HepG2 (cell line): ENCODE data around the gene BLVRA. TPM values are rescaled to one million over a fixed set of nuclear protein-coding genes. Genes with fewer than 3 reads are reported as not detected.
A peak's percentile ranks its signal among the peaks of the same experiment; 100 is the strongest.

Experiments used
- DRAP1 ChIP-seq: IDR thresholded peaks from 2 replicates; pipeline ENCODE4 v1.6.1; 2016; ENCODE audit warnings: missing genetic modification reagents, missing compliant biosample characterization
- HNF4G ChIP-seq, 2 experiments: sonication (generic) in 1 of 2; formaldehyde crosslinking in 1 of 2; IDR thresholded peaks; 2 replicates each; pipeline versions ENCODE4 v1.4.0 to v1.6.1; 2011 to 2020; ENCODE audit warnings: borderline replicate concordance in 2 of 2, low read depth in 2 of 2, mild to moderate bottlenecking in 2 of 2, low read length in 1 of 2, missing genetic modification reagents in 1 of 2, moderate library complexity in 1 of 2
- HOXA3 ChIP-seq: sonication (generic); formaldehyde crosslinking; IDR thresholded peaks from 2 replicates; pipeline ENCODE4 v1.5.0; 2020; ENCODE audit warnings: missing genetic modification reagents
- HOXA5 ChIP-seq: sonication (generic); formaldehyde crosslinking; IDR thresholded peaks from 2 replicates; pipeline ENCODE4 v1.4.0; 2020; ENCODE audit warnings: missing genetic modification reagents
- IKZF4 ChIP-seq: sonication (generic); formaldehyde crosslinking; IDR thresholded peaks from 2 replicates; pipeline ENCODE4 v1.5.1; 2020; ENCODE audit warnings: borderline replicate concordance, mild to moderate bottlenecking, low read depth, missing genetic modification reagents; ENCODE audit errors: not compliant biosample characterization
- ISL2 ChIP-seq: sonication (generic); formaldehyde crosslinking; IDR thresholded peaks from 2 replicates; pipeline ENCODE4 v1.5.0; 2020; ENCODE audit warnings: missing genetic modification reagents
- JUNB ChIP-seq: sonication (generic); formaldehyde crosslinking; IDR thresholded peaks from 2 replicates; pipeline ENCODE4 v1.8.0; 2022; ENCODE audit warnings: missing genetic modification reagents, mild to moderate bottlenecking, borderline replicate concordance
- KDM1A ChIP-seq: IDR thresholded peaks from 2 replicates; pipeline ENCODE4 v1.6.1; 2016; ENCODE audit warnings: missing compliant biosample characterization
- KLF6 ChIP-seq: IDR thresholded peaks from 2 replicates; pipeline ENCODE4 v1.8.0; 2016; ENCODE audit warnings: missing biosample characterization, missing genetic modification reagents
- KLF9 ChIP-seq: IDR thresholded peaks from 2 replicates; pipeline ENCODE4 v1.6.1; 2016; ENCODE audit warnings: low read depth
- KMT2B ChIP-seq: IDR thresholded peaks from 2 replicates; pipeline ENCODE4 v1.6.1; 2016; ENCODE audit warnings: missing genetic modification reagents, missing compliant biosample characterization
- NONO ChIP-seq, 2 experiments: fragments of 450-650 bp in 1 of 2; sonication (generic) in 1 of 2; formaldehyde crosslinking in 1 of 2; IDR thresholded peaks in 1 of 2; conservative IDR thresholded peaks in 1 of 2; 2 replicates each; pipeline versions ENCODE4 v1.6.1 to v1.8.0; 2017 to 2022; ENCODE audit warnings: mild to moderate bottlenecking in 1 of 2, missing genetic modification reagents in 1 of 2, moderate library complexity in 1 of 2
- PHF20 ChIP-seq: sonication (generic); formaldehyde crosslinking; IDR thresholded peaks from 2 replicates; pipeline ENCODE4 v1.5.0; 2020; ENCODE audit warnings: mild to moderate bottlenecking, missing genetic modification reagents
- RBAK ChIP-seq: sonication (generic); formaldehyde crosslinking; IDR thresholded peaks from 2 replicates; pipeline ENCODE4 v1.5.1; 2020; ENCODE audit warnings: mild to moderate bottlenecking, missing genetic modification reagents
- SKIL ChIP-seq: sonication (generic); formaldehyde crosslinking; IDR thresholded peaks from 2 replicates; pipeline ENCODE4 v1.8.0; 2022; ENCODE audit warnings: missing genetic modification reagents, mild to moderate bottlenecking, moderate library complexity, borderline replicate concordance
- SP140L ChIP-seq: sonication (generic); formaldehyde crosslinking; IDR thresholded peaks from 2 replicates; pipeline ENCODE4 v1.4.0; 2020; ENCODE audit warnings: missing genetic modification reagents, borderline replicate concordance
- SP4 ChIP-seq: sonication (generic); formaldehyde crosslinking; IDR thresholded peaks from 2 replicates; pipeline ENCODE4 v1.8.1; 2023; ENCODE audit warnings: mild to moderate bottlenecking, missing genetic modification reagents
- STAT5B ChIP-seq: sonication (generic); formaldehyde crosslinking; IDR thresholded peaks from 2 replicates; pipeline ENCODE4 v1.4.0; 2020; ENCODE audit warnings: missing genetic modification reagents
- ZBTB26 ChIP-seq: IDR thresholded peaks from 2 replicates; pipeline ENCODE4 v1.6.1; 2016; ENCODE audit warnings: missing compliant biosample characterization, missing genetic modification reagents, borderline replicate concordance
- ZBTB7A ChIP-seq: sonication (generic); formaldehyde crosslinking; IDR thresholded peaks from 2 replicates; pipeline ENCODE4 v1.8.0; 2022; ENCODE audit warnings: mild to moderate bottlenecking, missing genetic modification reagents
- ZNF224 ChIP-seq: sonication (generic); formaldehyde crosslinking; IDR thresholded peaks from 2 replicates; pipeline ENCODE4 v1.5.0; 2020; ENCODE audit warnings: mild to moderate bottlenecking, missing genetic modification reagents
- ZNF317 ChIP-seq: sonication (generic); formaldehyde crosslinking; IDR thresholded peaks from 2 replicates; pipeline ENCODE4 v1.5.0; 2020; ENCODE audit warnings: mild to moderate bottlenecking, missing genetic modification reagents
- ZNF333 ChIP-seq: sonication (generic); formaldehyde crosslinking; IDR thresholded peaks from 2 replicates; pipeline ENCODE4 v1.4.0; 2020; ENCODE audit warnings: mild to moderate bottlenecking, missing genetic modification reagents, borderline replicate concordance
- ZNF550 ChIP-seq: sonication (generic); formaldehyde crosslinking; IDR thresholded peaks from 2 replicates; pipeline ENCODE4 v1.4.0; 2020; ENCODE audit warnings: mild to moderate bottlenecking, missing genetic modification reagents, borderline replicate concordance
- polyA plus RNA-seq, 8 experiments: library from polyadenylated mRNA; depleted of rRNA in 3 of 8; stranded (reverse) in 7 of 8; unstranded in 1 of 8; fragments of >200 nt; fragmentation: Illumina TruSeq in 4 of 8; extraction: Trizol in 4 of 8; gene quantifications; 2 replicates each; pipeline versions ENCODE4 v1.2.1 to v1.2.3, GENCODE V29; 2011 to 2016; ENCODE audit warnings: low read depth in 4 of 8, missing spikeins in 1 of 8, mixed read lengths in 1 of 8; ENCODE audit not compliant: insufficient read depth in 1 of 8
- total RNA-seq, 5 experiments: library from RNA; depleted of rRNA; stranded (reverse); fragments of >200 nt; fragmentation: Illumina TruSeq; extraction: Trizol; gene quantifications; 2 replicates each; pipeline ENCODE4 v1.2.3, GENCODE V29; 2016; ENCODE audit warnings: low read depth in 1 of 5
- TF ChIP-seq, protein P1 (sequence below): IDR thresholded peaks from 2 replicates; pipeline ENCODE4 v1.6.1; 2016; ENCODE audit warnings: control low read depth

BLVRA gene
- total and polyA plus RNA-seq, 2 of the 13 experiments (the other 11 are each of a cell fraction or from before 2014, with no cell fraction given), result 39.2 to 64.2 TPM

- TF ChIP-seq HOXA3 (no peak), ZNF550 (no peak), PHF20 (CRISPR knock-in tag) (0 out of 2 replicates have a peak, but pooled peaks have one; percentile 26), ZNF317 (peak; percentile 36; the same call in 1 of the 2 replicates), KDM1A (CRISPR knock-in tag) (no peak), ISL2 (CRISPR knock-in tag) (no peak), NONO (IDR thresholded peaks at IDR 0.05) (no peak), NONO (CRISPR knock-in tag; conservative IDR thresholded peaks at IDR 0.05) (peak; percentile 76), RBAK (CRISPR knock-in tag) (no peak), DRAP1 (peak; percentile 34; the same call in 1 of the 2 replicates), KLF9 (CRISPR knock-in tag) (no peak), HOXA5 (CRISPR knock-in tag) (no peak), ZNF333 (no peak; the same call in 1 of the 2 replicates), SKIL (peak; percentile 18; the same call in 1 of the 2 replicates), STAT5B (CRISPR knock-in tag) (0 out of 2 replicates have a peak, but pooled peaks have one; percentile 55), ZNF224 (peak; percentile 58; the same call in 1 of the 2 replicates), KLF6 (CRISPR knock-in tag) (peak; percentile 44; the same call in 1 of the 2 replicates), SP140L (no peak), JUNB (no peak), ZBTB7A (CRISPR knock-in tag) (peak; percentile 69; the same call in 1 of the 2 replicates), KMT2B (0 out of 2 replicates have a peak, but pooled peaks have one; percentile 54), SP4 (CRISPR knock-in tag) (peak; percentile 26; the same call in 1 of the 2 replicates), IKZF4 (CRISPR knock-in tag) (peak; percentile 8), ZBTB26 (CRISPR knock-in tag) (no peak), HNF4G (IDR thresholded peaks at IDR 0.05; ENCODE audit: borderline replicate concordance, low read depth, low read length) (no peak), HNF4G (CRISPR knock-in tag; IDR thresholded peaks at IDR 0.05; ENCODE audit: borderline replicate concordance, low read depth) (no peak)
- TF ChIP-seq, protein P1, sequence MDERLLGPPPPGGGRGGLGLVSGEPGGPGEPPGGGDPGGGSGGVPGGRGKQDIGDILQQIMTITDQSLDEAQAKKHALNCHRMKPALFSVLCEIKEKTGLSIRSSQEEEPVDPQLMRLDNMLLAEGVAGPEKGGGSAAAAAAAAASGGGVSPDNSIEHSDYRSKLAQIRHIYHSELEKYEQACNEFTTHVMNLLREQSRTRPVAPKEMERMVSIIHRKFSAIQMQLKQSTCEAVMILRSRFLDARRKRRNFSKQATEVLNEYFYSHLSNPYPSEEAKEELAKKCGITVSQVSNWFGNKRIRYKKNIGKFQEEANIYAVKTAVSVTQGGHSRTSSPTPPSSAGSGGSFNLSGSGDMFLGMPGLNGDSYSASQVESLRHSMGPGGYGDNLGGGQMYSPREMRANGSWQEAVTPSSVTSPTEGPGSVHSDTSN (CRISPR knock-in tag), result no peak
Measured at GRCh38 chr7:43758029-43758821, at the start of gene BLVRA (continued).
